ENCODE measurements around the gene MIER3. TPM values are rescaled to one million over a fixed set of nuclear protein-coding genes. Genes with fewer than 3 reads are reported as not detected.

MIER3 gene, protein sequence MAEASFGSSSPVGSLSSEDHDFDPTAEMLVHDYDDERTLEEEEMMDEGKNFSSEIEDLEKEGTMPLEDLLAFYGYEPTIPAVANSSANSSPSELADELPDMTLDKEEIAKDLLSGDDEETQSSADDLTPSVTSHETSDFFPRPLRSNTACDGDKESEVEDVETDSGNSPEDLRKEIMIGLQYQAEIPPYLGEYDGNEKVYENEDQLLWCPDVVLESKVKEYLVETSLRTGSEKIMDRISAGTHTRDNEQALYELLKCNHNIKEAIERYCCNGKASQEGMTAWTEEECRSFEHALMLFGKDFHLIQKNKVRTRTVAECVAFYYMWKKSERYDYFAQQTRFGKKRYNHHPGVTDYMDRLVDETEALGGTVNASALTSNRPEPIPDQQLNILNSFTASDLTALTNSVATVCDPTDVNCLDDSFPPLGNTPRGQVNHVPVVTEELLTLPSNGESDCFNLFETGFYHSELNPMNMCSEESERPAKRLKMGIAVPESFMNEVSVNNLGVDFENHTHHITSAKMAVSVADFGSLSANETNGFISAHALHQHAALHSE
- total RNA-seq = 10 to 100 TPM in 4 of 6 experiments, 1 to 10 TPM in 2; 7.3 to 14.7 (median 11.2) TPM
- long read RNA-seq = 0 reads

DNA sequence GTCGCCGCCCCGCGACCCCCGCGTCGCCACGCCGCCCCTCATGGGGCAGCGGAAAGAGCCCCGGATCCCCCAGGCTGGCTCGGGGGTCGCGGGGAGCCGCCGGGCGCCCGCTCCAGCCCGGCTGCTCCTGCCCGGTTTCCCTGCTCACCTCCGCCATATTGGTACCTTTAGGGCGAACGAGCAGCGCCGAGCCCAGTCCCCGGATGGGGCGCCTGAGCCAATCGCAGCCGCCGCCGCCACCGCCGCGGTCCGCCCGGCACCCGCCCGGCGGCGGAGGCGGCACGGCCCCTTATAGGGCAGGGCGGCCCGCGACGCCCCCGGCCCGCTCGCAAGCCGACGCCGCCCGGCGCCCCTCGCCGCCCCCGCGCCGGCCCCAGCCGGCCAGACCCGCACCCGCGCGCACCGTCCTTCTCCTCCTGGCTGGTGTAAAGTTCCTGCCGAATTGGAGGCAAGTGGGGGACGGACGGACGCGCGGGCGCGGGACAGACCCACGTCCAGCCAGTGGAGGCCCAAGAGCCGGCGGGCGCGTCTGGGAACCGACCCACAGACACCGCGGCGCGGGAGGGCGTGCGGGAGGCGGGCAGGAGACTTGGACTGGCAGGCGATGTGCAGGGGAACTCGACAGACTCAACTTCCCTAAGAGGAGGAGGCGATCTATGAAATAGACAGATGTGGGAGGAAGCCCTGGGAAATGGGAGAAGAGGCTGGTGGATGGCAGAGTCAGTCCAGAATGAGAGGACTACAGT lies at the start of gene MIER3:
Gene MIER3 (minus strand): TSS at position 178 of the 746 bp plus-strand sequence. CDS start 21 bp downstream, at position 157.
- TF ChIP-seq POLR2A (IDR thresholded peaks at IDR 0.05) = peak; percentile 48
- TF ChIP-seq, protein P1, sequence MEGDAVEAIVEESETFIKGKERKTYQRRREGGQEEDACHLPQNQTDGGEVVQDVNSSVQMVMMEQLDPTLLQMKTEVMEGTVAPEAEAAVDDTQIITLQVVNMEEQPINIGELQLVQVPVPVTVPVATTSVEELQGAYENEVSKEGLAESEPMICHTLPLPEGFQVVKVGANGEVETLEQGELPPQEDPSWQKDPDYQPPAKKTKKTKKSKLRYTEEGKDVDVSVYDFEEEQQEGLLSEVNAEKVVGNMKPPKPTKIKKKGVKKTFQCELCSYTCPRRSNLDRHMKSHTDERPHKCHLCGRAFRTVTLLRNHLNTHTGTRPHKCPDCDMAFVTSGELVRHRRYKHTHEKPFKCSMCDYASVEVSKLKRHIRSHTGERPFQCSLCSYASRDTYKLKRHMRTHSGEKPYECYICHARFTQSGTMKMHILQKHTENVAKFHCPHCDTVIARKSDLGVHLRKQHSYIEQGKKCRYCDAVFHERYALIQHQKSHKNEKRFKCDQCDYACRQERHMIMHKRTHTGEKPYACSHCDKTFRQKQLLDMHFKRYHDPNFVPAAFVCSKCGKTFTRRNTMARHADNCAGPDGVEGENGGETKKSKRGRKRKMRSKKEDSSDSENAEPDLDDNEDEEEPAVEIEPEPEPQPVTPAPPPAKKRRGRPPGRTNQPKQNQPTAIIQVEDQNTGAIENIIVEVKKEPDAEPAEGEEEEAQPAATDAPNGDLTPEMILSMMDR (IDR thresholded peaks at IDR 0.05) = no peak
- Histone ChIP-seq H3K4me3 (peak within 1 kb of the TSS; percentile 70 to 79 (median 74)), H3K27ac (peak within 1 kb of the TSS; percentile 32 to 77 (median 66)), H3K36me3 (no peaks in the 10 kb centered on the region), H3K4me1 (peaks cover 0 to 6% (median 2%) of the 10 kb centered on the region in 4 donors), H3K9me3 (no peaks in the 10 kb centered on the region), H3K27me3 (no peaks in the 10 kb centered on the region)
- 1% methylated on average over 16 of the region's 89 CpGs for whole genome bisulfite sequencing (ENCODE audit: insufficient coverage, low coverage, low lambda C conversion rate, missing lambda C conversion rate)
- intact Hi-C loops (cut with DNase I) = loop anchor here in 1 of 2 donors (10.0 kb wide), 1 partner anchor 47 kb away; the partner anchor contains the start of gene SETD9
- DNase-seq (peak; percentile 84 to 87 (median 85)), ATAC-seq (peak; percentile 91 to 96 (median 92))

DNA sequence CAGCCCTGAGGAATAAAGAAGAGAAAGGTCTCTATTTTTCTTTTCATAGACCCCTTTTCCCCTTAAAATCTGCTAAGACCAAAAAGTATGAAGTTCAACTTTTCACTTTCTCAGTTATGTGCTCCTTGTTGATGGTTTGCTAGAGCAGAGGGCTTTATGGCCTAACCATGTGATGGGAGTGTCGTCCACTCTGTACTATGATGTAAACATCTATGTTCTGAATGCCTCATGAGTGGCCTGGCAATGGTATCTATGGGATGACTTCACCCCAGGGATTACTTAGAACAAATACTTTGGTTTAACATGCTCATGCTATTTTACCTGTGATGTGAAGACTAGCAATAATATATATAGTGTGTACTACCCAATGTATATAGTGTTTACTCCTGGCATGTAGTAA lies 43.7 kb upstream of the MIER3 start:
- TF ChIP-seq POLR2A (IDR thresholded peaks at IDR 0.05) = no peak
- TF ChIP-seq, protein P1 (IDR thresholded peaks at IDR 0.05) = no peak
- DNase-seq = no peak
- Histone ChIP-seq H3K4me1 (no peaks in the 10 kb centered on the region), H3K27me3 (no peaks in the 10 kb centered on the region), H3K4me3 (no peak overlapping the region), H3K27ac (no peak overlapping the region), H3K36me3 (no peaks in the 10 kb centered on the region), H3K9me3 (no peaks in the 10 kb centered on the region)
- 33% methylated on average over 1 of the region's 1 CpG for WGBS (ENCODE audit: insufficient coverage, low coverage, low lambda C conversion rate, missing lambda C conversion rate)
- intact Hi-C loops (cut with DNase I) = no loop called here
- ATAC-seq = no peak

DNA sequence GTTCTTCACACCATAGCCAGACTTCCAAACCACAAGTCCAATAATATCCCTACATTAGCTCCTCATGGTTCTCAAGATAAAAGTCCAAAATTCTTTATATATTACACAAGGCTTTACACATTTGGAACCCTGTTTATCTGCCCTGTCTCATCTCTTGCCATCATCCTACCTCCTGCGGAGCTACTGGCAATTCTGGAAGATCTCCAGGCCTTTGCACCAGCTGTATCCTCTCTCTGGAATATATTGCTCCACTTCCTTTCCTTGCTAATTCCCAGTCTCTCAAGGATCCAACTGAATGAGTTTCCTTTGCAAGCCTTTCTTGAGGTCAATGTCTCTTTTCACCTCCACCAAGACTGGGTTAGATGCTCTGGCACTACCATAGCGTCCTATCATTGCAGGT lies 41.3 kb upstream of the MIER3 start:
- Histone ChIP-seq H3K36me3 (no peaks in the 10 kb centered on the region), H3K4me3 (no peak overlapping the region), H3K9me3 (no peaks in the 10 kb centered on the region), H3K4me1 (no peaks in the 10 kb centered on the region), H3K27me3 (no peaks in the 10 kb centered on the region), H3K27ac (no peak overlapping the region)
- DNase-seq (no peak), ATAC-seq (no peak)
- intact Hi-C loops (cut with DNase I) = no loop called here
- 62% methylated on average over 2 of the region's 2 CpGs for WGBS (ENCODE audit: insufficient coverage, low coverage, low lambda C conversion rate, missing lambda C conversion rate)
- TF ChIP-seq, protein P1 (IDR thresholded peaks at IDR 0.05) = no peak
- no peak for TF ChIP-seq POLR2A (IDR thresholded peaks at IDR 0.05)

DNA sequence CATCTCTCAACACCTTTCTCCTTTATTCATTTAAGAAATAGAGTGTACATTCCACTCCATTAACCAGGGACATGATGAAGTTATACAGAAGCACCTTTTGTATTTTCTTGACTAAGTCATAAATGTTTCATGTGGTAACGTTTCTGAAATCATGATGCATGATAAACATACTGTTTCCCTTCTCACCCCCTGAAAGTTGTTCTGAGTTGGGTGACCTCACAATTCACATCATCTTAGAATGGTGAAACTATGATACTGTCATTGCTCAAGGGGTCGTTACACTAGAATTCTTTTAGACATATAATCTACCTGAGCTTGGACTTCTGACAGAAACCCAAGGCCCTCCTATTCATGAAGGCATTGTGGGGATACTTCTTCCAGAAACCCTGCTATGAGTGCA lies 37.8 kb upstream of the MIER3 start:
- H3K4me3 ChIP-seq = no peak overlapping the region
- H3K9me3 ChIP-seq = no peaks in the 10 kb centered on the region
- H3K27ac ChIP-seq = no peak overlapping the region
- no peaks in the 10 kb centered on the region for H3K4me1 ChIP-seq
- no peaks in the 10 kb centered on the region for H3K36me3 ChIP-seq
- no peak for TF ChIP-seq POLR2A (IDR thresholded peaks at IDR 0.05)
- TF ChIP-seq, protein P1 (IDR thresholded peaks at IDR 0.05) = no peak
- DNase-seq (no peak), ATAC-seq (no peak)
- 61% methylated on average over 2 of the region's 2 CpGs for WGBS (ENCODE audit: insufficient coverage, low coverage, low lambda C conversion rate, missing lambda C conversion rate)
- no peaks in the 10 kb centered on the region for H3K27me3 ChIP-seq
- intact Hi-C loops (cut with DNase I) = no loop called here
